GM18517 (cell line): Measurements from ENCODE around the gene CALY.

Experiments
- ATAC-seq: cut with Tn5 transposase; IDR thresholded peaks from one replicate; pipeline ENCODE4 v1.9.1; 2021; ENCODE audit warnings: mild to moderate bottlenecking, moderate library complexity; ENCODE audit not compliant: unreplicated experiment

Gene CALY

GRCh38 chr10:133351408-133352318, 15.0 kb upstream of the CALY start:
- no peak for ATAC-seq

DNA sequence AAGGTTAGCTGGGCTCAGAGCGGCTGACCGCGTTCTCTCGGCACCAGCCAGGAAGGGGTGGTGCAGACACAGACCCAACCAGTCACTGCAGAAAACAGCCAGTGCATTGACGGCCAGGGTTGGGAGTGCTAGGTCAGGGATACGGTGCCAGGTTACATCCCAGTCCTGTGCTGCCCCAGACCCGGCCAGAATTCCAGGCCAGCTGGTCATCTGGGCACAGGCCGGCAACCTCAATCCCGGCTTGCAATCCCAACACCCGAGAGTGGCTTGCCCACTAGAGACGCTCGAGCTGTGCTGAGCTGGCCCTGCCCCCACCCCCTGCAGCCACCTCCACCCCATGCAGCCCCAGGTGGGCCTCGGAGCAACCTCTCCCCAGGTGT, 14.2 kb upstream of the CALY start:
- ATAC-seq = no peak

GRCh38 chr10:133350283-133350949, 13.7 kb upstream of the CALY start:
- no peak for ATAC-seq

DNA sequence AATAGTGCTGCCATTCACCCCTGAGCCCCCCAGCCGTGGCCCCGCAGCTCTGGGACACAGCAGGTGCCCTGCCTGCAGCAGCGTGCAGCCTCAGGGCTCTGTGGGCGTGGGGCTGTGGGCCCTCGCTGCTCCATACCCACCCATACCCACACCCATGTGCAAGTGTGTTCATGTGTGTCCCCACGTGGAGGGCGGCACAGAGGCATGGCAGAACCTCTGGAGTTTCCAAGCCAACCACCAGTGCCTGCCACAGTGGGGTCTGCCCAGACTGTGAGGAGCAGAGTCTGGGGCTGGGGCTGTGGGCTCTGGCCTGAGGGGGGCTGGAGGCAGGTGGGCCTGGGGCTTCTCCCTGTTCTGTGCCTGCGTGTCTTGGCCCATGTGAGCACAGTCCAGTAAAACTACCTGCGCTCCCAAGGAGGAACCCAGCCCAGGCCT, 12.9 kb upstream of the CALY start:
- no peak for ATAC-seq

GRCh38 chr10:133349160-133349568, 12.5 kb upstream of the CALY start:
- no peak for ATAC-seq

DNA sequence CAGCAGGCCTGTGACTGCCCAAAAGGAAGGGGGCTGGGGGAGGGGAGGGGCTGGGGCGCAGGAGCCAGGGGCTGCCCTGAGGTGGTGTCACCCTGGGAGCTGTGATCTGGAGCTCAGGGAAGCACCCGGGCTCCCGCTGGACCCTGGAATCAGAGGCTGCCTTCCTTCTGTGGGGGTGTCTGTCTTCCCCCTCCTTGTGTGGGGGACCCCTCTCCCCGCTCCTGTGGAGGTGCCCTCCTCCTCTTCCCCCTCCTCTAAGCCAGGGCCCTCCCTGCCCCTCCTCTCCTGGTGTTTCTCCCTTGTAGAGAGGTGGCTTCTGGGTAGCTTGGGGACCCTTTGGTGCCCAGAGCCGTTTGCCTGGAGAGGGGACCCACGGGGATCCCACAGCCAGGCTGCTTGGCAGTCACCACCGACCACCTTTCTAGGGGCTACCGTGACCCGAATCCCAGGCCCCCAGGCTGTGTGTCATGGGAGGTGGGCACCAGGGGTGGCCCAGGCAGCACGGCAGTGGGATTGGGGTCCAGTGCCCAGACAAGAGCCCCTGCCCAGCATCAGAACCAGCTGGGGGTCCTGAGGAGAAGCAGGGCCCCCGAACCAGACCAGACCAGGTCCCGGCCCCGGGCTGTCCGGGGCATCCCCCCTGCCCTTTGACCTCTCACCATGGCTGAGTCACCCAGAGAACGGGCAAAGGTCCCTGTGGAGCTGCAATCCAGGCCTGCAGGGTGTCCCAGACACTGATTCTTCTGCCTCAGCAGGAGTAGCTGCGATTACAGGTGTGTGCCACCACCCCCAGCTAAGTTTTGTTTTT, 11.2 kb upstream of the CALY start:
- ATAC-seq = no peak

DNA sequence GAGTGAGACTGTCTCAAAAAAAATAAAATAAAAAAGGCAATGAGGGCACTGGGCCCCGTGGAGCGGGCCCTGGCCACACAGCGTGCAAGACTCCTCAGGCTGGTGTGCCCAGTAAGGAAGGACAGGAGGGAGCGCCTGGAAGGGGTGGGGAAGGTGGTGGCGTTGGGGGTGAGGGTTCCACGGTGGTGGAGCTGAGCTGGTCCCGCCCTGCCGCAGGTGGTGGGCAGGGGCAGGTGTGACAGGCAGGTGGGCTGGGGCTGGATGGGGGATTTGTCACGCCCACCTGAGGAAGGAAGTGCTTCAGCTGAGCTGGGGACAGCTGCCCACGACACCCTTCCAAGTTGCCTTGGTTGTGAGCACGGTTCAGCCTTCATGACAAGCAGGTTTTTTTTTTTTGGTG, 9.7 kb upstream of the CALY start:
- ATAC-seq = no peak

DNA sequence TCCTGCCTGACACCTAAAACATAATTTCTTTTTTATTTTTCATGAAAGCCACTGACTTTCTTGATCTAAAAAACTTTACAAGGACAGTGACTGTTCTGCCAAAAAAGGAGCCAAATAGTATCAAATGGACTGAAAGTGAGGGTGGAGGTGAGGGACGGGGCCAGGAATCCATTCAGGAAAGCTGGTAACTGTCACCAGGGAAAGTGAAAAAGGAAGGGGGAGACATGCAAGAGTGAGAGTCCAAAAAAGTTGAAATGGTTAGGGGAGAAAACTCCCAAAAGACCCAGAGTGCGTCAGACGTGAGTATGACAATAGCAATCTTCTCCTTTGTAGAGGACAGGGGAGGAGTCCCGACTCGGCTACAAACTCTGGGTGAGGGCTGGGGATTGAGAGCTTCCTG, 7.5 kb upstream of the CALY start:
- no peak for ATAC-seq

GRCh38 chr10:133343558-133343957, 6.9 kb upstream of the CALY start:
- no peak for ATAC-seq

DNA sequence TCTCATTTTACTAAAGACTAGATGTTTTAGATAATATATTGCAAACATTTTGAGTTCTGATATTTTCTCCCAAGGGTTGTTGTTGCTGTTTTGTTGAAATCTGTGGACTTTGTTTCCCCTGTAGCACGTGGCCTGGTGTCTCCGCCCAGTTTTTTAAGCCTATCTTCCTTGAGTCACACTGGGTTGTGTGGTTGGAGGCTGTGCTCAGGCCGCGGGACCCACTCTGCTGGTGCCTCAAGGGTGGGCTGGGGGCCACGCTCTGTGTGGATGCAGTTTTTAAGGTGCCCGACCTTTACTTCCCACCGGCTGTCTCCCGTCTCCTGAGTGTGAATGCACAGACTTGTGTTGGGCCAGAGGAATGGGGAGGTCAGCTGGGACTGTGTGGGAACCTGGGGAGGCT, 6.2 kb upstream of the CALY start:
- ATAC-seq = no peak

GRCh38 chr10:133341983-133342382, 5.3 kb upstream of the CALY start:
- ATAC-seq = no peak

DNA sequence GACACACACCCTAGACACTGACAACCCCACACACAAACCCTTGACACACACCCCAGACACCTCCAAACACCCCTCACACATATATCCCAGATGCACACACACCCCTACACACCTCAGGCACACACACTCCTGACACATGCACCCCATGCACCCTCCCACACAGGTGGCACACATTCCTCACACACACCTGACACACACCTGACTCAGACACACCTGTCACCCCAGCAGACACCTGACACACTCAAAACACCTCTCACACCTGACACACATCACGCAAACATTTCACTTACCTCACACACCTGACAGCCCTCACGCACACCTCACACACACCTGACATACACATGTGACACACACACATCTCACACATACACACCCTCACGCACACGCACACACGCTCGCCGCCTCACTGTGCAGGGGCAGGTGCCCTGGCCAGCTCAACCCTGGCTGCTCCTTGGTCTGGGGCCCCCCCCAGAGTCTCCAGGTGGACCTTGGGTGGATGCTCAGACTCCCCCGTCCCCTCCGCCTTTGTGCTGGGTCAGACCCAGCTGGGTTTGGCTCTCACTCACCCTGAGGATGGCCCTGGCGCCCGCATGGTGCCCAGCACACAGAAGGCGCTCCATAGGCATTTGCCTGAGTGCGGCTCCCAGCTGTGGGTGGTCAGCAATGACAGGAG, 3.1 kb upstream of the CALY start:
- ATAC-seq = no peak

GRCh38 chr10:133338080-133339071, 1.7 kb upstream of the CALY start:
- no peak for ATAC-seq

DNA sequence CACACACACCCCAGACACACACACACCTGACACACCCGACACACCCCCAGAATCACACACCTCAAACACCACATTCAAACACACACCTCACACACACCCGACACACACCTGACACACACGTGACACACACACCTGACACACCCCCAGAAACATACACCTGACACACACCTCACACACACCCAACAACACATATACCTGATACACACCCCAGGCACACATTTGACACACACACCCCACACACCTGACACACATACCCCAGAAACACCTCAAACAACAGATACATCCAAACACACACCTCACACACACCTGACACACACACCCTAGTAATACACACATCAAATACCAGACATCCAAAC, 652 bp upstream of the CALY start:
- no peak for ATAC-seq

- ATAC-seq = no peak
Measured at GRCh38 chr10:133336118-133336576, 549 bp downstream of the CALY start.

- ATAC-seq = no peak
Measured at GRCh38 chr10:133335246-133336117, 1.2 kb downstream of the CALY start.

- no peak for ATAC-seq
Measured at GRCh38 chr10:133334503-133335245, 2.0 kb downstream of the CALY start.
